ENCODE results near the gene PRXL2B.
"Not testable (repeated sequence)": the region's sequence is repeated elsewhere in the genome, so short reads cannot be mapped to it uniquely, and the experiment has no call there.

PRXL2B gene

DNA sequence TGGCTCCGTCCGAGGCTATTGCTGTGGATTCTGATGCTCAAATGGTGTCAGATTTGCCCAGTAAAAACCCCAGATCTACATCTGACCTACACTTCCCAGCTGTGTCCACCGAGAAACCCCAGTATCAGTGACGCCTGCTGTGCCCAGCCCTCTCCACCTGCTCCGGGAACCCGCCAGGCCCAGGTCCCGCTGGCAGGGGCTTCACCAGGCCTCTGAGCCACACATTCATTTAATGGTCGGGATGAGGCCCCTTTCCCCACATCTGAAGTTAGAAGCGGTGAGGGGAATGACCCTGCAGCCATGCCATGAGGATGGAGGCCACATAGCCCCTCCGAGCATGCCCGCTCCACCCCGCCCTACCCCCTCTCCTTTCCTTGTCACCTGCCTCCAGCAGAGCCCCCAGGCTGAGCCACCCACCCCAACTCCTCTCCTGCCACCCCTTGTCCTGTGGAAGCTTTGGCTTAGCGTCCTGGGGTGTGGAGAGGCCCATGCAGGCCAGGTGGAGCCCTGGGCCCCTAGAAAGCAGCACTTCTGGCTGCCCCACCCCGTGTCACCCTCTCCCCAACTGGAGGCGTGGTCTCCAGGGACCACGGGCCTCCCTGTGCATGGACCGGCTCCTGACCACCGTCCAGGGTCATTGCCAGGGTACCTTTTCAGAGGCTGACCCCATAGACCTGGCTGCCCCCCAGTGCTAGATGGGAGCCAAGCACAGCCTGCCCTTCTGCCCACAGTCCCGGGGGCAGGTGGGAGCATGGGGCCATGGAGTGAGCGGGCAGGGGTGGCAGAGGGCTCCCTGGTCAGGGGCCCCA is 22.4 kb upstream of the PRXL2B start:
- DNase-seq (ENCODE audit: low spot score): no peak

DNA sequence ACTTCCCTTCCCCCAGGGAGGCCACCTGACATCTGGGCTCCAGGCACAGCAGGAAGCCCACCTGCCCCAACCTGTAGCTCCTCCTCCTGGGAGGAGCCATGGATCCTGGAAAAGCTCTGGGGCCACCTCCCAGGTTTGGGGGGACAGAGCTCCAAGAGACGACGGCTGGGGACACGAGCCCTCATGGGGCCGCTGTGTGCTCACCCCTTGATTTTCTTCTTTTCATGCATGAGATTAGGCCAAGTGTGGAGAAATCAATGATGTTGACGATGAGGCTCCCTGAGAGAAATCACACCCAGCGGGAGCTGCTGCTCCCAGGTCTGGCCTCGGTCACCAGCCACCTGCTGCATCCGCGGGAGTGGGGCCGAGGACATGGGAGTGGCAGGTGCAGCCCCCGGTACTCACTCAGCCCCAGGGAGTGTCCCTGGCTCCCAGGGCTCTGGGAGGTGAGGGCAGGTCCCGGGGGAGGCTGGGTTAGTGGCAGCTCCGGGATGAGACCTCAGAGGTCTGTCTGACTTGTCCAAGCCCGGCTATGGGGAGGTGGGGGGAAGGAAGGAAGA is 21.7 kb upstream of the PRXL2B start:
- DNase-seq (ENCODE audit: low spot score): no peak

DNA sequence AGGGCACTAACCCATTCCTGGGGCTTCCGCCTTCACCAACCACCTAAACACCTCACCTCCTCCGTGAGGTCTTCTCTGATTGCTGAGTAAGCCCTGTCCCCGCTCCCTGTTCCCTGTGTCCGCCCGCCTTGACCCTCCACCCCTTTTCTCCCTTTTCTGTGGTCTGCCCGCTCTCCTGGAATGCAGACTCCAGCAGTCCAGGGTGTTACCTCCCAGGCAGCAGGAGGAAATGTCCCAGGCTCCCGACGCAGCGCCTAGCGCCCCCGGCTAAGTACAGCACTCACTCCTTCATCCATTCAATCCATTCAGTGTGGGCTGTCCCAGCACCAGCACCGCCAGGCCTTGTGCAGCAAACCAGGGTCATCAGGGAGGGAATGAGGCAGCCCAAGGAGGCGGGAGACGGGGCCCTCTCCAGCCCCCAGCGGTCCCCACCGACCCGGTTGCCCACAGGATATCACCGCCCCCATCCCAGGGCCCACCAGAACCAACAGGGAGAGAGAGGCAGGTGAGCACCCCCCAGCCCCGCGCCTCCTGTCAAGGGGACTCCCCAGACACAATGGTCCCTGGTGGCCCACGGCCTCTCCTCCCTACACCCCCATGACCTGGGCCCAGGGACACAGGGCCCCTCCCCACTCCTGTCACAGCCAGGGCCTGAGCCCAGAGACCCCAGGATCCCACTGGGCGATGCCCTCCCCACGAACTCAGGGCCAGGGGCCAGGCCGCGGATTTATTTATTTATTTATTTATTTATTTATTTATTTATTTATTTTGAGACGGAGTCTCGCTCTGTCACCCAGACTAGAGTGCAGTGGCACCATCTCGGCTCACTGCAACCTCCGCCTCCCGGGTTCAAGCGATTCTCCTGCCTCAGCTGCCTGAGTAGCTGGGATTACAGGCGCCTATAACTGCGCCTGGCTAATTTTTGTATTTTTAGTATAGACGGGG is 20.2 kb upstream of the PRXL2B start:
- DNase-seq (ENCODE audit: low spot score): no peak

DNA sequence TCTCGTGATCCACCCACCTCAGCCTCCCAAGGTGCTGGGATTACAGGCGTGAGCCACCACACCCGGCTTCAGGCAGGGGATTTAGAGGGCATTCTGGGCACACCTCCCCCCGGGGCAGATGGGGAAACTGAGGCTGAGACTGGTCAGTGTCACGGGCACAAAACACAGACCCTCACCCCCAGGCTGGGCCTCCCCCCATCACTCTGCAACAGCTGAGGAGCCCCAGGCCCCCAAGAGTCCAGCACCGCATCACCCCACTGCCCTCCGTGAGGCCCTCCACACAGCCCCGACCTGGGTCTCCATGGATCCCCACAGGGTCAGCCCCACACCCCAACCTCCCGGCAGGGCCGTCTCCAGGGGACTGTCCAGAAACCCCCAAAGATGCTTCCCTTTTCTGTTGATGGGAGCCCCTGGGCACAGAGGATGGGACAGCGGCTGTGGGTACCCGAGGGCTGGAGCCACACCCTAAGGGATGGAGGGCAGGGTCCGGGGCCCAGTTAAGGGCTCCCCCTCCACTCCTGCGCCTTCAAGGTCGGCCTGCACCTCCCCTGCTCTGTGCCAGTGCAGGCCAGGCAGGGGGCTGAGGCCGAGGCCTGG is 19.4 kb upstream of the PRXL2B start:
- no peak for DNase-seq (ENCODE audit: low spot score)

DNA sequence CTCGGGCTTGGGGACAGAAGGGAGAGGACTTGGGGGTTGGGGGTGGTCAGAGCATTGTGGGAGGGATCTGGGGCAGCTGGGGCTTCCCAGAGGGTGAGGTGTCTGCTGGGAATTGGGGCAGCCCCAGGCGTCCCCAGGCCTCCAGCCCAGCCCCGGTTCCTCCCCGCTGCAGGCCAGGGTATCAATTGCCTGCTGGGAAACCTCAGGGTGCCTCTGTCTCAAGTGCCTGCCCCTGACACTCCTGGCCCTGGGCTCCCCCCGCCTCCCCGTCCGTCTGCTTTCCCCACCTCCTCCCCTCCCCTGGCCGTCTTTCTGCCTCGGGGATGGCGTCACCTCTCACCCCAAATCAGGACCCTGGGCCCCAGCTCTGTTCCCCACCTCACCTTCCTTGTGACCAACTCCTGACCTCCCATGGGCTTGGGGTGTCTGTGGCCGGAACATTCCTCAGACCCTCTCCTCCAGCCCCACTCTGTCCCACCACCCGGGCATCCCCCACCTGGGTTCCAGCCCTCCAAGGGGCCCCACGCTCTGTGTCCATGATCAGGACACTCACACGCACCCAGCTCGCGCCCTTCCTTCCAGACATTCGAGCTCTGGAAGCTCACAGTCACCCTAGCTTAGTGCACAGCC is 18.3 kb upstream of the PRXL2B start:
- DNase-seq (ENCODE audit: low spot score): not testable (repeated sequence)

DNA sequence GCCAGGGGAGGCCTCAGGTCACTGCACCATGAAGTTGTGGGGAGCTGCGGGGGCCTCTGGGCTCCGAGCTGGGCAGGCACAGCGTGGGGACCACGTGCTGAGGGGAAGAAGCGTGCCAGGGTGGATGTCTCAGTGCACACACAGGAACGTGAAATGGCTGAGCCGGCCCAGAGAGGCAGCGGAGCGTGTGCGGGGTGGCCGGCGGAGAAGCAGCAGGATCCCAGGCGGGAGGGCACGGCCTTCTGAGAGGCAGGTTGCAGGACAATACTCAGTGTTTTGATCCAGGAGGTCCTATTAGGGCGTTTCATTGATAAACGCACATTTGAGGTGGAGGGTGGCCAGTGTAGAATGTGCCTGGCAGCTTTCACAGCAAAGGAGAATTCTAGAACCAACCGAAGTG is 17.5 kb upstream of the PRXL2B start:
- DNase-seq (ENCODE audit: low spot score): no peak

DNA sequence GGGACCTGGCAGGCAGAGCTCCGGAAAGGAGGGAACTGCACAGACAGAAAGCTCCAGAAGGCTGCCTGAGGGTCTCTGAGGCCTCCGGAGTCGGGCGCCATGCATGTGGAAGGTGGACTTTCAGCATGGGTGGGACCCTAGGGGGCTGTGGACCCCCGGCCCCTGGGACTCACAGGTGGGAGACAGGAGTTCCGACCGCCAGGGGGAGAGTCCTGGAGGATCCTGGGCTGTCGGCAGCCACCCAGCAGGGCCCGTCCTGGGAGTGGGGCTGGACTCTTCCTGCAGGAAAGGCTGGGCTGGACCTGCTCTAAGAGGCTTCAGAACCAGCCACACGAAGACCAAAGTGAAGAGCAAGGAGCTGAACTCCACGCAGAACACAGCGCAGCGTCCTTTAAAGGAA is 16.9 kb upstream of the PRXL2B start:
- DNase-seq (ENCODE audit: low spot score): not testable (repeated sequence)

DNA sequence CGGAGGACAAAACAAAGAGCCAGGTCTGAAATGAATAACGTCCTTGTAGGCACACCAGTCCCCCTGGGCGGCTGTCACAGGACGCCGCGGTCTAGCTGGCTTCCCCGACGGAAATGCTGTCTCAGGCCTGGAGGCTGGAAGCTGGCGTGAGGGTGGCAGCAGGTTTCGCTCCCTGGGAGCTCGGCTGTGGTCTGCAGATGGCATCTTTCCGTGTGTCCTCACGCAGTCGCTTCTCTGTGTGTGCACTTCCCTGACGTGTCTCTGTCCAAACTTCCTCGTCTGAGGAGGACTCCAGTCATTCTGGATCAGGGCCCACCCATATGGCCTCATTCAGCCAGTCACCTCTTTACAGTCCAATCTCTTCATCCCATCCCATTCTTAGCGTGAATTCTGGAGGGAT is 16.2 kb upstream of the PRXL2B start:
- DNase-seq (ENCODE audit: low spot score): no peak

DNA sequence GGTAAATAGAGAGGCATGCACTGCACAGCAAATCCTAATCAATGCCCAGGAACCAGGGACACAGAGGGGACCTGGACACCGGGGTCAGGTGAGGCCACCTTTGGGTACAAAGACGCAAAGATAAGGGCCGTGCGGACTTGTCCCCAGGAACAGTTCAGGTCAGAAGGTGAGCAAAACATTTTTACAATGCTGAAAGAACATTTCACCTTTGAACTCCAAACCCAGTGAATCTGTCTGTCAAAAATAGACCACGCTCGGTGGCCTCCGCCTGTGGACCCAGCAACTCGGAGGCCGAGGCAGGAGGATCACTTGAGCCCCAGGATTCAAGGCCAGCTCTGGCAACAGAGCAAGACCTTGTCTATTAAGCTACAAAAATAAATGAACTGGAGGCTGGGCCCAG is 15.2 kb upstream of the PRXL2B start:
- DNase-seq (ENCODE audit: low spot score): no peak

DNA sequence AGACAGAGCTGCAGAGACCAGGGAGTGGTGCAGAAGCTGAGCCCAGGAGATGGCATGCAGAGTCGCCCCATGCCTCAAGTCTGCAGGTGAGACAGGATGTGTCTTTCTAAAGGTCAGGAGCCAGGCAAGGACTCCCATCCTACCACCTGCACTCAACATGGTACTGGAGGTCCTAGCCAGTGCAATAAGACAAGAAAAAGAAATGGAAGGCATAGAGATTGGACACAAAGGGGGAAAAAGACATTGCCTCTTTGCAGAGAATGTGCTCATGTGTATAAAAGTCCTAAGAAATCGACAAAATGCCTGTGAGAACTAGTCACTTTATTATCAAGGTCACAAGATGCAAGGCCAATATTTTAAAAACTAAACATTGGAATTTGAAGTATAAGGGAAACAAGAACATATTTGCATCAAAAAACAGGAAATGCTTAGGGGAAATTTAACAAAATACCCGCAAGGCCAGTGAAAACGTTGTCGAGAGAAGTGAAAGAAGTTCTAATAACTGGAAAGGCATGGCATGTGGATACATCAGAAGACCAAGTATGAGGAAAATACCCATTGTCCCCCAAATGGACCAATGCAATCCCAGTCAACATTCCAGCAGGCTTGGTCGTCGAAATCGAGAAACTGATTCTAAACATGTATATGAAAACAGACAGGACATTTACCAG is 13.2 kb upstream of the PRXL2B start:
- no peak for DNase-seq (ENCODE audit: low spot score)

DNA sequence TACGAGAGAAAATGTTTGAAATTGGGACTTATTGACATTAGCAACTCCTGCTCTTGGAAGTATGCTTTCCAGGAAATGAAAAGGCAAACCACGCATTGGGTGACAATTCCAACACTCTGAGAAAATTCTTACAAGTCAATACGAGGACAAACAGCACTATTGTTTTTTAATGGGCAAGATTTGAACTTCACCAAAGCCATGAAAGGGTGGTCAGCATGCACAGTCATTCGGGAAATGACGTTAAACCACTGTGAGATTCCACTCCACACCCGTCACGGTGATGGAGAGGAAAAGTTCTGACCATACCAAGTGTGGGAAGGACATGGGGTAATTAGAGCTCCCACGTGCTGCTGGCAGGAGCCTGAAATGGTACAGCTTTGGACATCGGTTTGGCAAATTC is 12.2 kb upstream of the PRXL2B start:
- DNase-seq (ENCODE audit: low spot score): no peak

DNA sequence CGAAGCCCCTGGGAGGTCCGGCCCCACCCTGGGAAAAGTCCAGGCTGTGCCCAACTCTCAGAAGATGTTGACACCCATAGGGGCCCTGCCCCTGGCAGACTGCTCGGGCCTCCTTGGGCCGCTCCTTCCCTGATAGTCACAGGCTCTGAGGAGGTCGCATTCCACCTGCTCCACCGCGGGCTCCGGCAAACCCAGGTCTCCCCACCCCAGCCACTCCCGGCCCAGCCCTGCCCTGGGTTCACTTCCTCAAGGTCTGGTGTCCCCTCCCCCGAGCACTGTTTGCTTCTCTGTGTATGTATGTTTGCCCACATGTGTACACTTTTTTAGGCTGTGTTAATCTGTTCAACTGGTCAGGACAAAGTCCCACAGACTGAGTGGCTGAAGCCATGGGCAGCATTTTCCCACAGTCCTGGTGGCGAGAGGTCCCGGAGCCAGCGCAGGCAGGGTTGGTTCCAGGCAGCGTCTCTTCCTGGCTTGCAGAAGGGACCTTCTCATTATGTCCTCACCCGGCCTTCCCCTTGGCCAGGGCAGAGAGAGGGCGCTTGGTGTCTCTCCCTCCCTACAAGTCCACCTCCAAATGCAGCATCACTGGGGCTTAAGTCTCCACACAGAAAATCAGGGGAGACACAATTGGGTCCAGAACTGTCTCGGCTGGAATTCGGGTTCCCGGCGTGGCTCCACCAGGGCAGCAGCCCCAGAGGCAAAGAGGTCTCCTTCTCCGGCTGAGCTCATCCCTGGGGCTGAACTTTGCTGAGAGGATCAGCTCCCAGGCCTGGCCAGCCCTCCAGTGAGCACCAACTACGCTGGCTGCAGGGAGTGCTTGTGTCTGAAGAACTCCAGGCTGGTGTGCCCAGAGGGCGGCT is 10.5 kb upstream of the PRXL2B start:
- no peak for DNase-seq (ENCODE audit: low spot score)

DNA sequence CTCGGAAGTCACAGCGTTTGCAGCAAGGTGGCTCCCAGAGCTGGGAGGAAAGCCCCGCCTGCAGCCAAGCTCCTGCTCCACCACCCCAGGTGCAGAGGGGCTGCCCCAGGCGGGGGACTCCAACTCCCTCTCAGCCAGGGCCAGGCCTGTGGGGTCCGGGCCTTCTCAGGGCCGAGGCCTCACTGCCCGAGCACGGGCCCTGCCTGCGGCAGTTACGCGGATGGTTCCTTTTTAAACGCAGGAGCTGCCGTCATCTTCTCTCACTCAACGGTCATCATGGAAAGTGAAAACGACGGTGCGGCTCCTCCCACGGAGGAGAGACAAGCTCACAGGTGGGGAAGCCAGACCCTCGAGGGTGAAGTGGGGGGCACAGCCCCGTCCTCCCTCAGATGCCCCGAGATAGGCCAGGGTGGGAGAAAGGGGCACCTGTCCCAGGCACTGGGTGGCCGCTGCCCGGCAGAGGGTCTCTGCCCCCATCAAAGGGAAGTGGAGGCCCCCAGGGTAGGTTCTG is 9.0 kb upstream of the PRXL2B start:
- DNase-seq (ENCODE audit: low spot score): not testable (repeated sequence)

DNA sequence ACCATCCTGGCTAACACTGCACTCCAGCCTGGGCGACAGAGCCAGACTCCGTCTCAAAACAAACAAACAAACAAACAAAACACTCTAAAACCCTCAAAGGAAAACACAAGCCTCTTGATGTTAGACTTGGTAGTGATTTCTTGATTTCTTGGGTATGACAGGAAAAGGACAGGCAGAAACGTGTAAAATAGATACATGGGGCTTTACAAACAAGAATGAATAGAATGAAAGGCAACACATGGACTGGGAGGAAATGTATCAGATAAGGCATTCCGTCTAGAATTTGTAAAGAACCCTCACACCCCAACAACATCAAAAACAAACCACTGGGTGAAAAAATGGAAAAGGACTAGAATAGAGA is 7.8 kb upstream of the PRXL2B start:
- no peak for DNase-seq (ENCODE audit: low spot score)

DNA sequence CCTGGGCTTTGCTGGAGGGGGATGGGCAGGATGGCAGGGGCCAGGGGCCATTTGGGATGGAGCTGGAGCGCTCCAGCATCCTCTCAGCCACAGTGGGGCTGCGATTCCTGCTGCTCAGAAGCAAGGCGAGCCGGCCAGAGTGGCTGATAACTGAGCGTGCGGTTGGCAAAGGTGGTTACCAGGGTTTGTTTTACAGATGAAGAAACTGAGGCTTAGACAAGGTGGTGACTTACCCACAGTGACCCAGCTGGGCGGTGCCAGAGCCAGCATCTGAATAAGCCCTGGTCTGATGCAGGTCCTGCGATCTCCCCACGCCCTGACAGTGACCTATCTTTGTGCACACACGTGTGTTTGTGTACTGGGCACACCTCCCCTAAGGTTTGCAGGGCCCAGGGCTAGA is 5.9 kb upstream of the PRXL2B start:
- DNase-seq (ENCODE audit: low spot score): no peak

DNA sequence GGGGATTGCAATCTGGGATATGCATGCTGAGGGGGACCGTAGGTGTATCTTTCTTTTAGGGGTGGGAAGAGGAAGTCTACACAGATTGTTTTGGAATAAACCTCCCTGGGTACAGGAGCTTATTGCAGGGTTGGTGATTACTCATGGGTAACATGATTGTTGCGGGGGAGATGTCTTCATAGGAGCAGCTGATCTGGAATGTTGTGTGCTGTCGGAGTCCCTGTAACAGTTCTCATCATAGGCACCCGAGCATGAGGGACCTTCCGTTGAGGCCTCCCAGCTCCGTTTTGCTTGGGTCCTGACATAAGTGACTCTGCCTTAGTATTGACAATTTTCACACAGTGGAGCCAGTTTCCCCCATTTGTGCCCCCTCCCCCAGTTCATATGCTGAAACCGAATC is 4.2 kb upstream of the PRXL2B start:
- DNase-seq (ENCODE audit: low spot score): no peak

DNA sequence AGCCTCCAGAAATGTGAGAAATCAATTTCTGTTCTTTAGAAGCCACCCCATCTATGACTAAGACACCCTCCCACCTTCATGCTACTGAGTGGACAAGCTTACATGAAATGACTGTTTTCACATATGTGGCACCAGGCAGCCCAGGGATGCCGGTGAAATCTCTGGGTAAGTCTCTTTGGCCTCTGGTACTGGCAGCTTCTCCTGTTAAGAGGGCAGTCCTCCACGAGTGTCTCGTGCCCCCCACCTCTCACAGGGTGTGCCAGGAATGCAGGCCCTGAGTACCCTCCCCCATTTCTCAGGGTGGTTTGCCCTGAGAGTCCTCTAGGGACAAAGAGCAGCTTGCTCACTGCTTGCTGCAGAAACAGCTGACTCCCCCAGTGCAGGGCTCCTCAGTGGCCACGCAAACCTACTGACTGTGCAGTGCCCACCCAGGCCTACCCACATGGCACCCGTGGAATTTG is 3.2 kb upstream of the PRXL2B start:
- no peak for DNase-seq (ENCODE audit: low spot score)

DNA sequence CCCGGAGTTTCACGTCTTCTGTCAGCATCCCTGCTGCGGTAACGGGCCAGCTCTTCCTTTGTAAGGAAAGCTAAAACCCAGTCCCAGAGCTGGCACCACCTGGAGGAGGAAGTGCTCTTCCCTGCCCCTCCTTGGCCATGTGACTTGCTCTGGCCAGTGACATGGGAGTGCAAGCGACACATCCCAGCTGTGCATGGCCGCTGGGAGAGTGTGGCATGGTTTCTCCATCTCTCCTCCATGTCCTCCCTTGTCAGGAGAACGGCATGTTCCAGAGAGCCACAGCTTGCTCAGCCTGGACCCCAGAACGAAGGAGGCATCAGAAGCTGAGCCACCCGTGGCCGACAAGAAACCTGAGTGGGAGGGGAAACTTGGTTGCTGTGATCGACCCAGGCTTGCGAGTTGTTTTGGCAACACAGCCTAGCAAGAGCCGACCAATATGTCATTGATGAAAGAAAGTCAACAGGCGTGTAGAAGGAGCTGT is 2.7 kb upstream of the PRXL2B start:
- no peak for DNase-seq (ENCODE audit: low spot score)

DNA sequence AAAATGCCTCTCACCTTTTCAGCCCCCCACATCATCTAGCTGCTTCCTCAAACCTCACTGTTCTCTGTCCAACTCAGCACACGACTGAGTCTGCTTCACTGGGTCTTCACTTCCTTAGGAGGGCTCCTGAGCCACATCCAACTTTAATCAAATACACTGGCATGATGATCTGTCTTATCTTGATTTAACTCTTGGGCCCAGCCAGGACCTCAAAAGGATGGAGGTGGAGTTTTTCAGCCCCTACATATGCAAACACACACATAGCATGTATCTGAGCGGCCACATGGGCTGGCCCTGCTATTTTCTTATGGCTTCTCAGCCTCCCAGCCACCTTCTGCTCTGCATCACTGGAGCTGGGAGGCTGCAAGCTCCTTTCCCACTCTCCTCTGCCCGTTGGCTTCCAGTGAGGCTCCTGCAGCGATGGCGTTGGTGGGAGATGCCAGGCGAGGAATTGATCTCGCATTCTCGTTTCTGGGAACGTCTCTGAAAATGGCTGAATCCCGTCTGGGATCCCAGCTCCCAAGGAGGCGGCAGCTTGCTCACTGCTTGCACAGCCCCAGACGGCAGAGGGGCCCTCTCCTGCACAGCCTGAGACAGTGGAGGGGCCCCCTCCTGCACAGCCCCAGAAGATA is 1.8 kb upstream of the PRXL2B start:
- DNase-seq (ENCODE audit: low spot score): no peak

Measured in RKO (cell line).